GM20431 (cell line): Measurements from ENCODE around the gene MAMDC4.

Source experiments
- in situ Hi-C: fragments of 300-500 bp; cut with MseI, MboI; formaldehyde crosslinking; loops from one replicate; pipeline ENCODE4 v1.15.0; 2020; ENCODE audit warnings: low sequenced_read_pairs; ENCODE audit not compliant: unreplicated experiment

Gene MAMDC4

GRCh38 chr9:136848393-136849037 is 3.6 kb upstream of the MAMDC4 start:
- in situ Hi-C loops = no loop called here

DNA sequence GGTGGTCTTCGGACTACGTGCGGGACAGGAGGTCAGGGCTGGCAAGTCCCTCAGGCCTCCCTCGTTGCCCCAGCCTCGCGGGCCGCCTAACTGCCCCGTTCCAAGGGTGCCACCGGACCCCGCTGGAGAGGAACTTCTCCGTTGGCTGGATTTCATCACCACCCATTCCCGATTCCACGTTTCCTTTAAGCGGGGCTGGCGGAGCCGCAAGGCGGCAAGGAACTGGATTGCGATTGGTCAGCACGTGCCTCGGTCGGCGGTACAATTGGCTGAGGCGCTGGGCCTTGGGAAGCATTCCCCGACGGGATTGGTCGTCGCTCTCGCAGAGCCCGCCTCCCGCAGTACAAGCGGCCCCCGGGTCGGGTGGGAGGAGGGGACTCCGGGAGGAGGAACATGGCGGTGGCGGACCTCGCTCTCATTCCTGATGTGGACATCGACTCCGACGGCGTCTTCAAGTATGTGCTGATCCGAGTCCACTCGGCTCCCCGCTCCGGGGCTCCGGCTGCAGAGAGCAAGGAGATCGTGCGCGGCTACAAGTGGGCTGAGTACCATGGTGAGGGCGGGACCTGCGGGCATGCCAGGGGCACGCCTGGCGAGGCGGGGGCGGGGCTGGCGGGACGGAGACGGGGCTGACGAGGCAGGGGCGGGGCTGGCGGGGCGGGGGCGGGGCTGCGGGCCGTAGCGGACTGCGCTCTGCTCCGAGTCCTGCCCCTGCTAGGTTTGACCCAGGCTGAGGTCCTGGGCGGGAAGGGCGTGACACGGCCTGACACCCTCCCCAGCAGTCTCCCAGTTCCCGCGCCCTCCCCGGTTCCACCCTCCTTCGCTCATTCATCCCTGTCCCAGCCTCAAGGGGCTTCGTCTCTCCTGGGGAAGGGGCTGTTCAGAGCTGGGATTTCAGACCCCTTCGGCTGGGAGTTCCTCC is 2.8 kb upstream of the MAMDC4 start, which contains the start of gene PHPT1:
PHPT1 (plus strand) TSS at position 372 of the 922 bp plus-strand sequence; CDS start at position 394, 22 bp downstream.
- in situ Hi-C loops = no loop called here

- in situ Hi-C loops = no loop called here
Measured at GRCh38 chr9:136849960-136850865, 1.9 kb upstream of the MAMDC4 start.

DNA sequence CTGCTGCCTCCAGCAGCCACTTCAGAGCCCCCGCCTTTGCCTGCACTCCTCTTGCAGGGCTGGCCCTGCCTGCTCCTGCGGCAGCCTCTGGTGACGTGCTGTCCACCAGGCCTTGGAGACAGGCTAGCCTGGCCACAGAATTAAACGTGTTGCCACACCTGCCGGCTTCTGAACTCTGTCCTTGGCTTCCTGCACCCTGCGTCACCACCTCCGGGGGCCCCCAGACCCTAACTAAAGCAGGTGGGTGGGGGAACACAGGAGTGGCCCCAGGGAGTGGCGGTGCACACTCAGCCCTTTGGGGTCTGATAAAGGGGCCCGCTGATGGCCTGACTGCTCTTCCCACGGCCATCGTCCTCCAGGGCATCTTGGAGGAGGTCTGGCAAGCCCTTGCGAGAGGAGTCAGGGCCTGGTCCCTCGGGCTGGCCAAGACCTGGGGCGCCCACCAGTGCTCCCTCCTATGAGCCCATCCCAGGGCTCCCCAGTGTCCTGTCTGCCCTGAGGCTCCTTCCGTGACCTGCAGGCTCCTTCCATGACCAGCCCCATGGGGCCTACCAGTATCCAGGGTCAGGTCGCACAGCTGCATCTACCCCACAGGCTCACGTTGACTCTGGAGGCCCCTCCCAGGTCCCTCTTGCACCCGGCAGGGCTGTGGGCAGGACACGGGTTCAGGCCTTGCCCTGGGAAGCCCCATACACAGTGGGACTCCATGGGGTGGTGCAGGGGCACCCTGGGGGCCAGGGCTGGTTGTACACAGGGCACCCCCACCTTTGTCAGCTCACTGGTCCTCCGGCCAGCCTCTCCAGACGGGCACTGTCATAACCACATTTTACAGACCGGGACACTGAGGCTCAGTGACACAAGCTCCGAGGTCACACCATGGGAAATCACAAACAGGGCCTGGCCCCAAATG is 1.0 kb upstream of the MAMDC4 start:
- in situ Hi-C loops = no loop called here

GRCh38 chr9:136852664-136853595 is 784 bp downstream of the MAMDC4 start:
- in situ Hi-C loops = no loop called here

DNA sequence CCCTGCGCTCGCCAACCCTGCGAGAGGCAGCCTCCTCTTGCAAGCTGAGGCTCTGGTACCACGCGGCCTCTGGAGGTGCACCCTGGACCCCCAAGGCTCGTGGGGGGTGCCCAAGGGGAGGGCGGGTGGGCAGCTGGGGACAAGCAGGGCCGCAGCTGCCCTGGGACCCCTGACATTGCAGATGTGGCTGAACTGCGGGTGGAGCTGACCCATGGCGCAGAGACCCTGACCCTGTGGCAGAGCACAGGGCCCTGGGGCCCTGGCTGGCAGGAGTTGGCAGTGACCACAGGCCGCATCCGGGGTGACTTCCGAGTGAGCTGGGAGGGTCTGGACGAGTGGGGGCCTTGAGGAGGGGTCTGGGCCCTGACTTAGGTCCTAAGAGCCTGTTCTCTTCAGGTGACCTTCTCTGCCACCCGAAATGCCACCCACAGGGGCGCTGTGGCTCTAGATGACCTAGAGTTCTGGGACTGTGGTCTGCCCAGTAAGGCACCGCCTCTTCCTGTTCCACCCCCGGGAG is 1.5 kb downstream of the MAMDC4 start:
- in situ Hi-C loops = no loop called here

DNA sequence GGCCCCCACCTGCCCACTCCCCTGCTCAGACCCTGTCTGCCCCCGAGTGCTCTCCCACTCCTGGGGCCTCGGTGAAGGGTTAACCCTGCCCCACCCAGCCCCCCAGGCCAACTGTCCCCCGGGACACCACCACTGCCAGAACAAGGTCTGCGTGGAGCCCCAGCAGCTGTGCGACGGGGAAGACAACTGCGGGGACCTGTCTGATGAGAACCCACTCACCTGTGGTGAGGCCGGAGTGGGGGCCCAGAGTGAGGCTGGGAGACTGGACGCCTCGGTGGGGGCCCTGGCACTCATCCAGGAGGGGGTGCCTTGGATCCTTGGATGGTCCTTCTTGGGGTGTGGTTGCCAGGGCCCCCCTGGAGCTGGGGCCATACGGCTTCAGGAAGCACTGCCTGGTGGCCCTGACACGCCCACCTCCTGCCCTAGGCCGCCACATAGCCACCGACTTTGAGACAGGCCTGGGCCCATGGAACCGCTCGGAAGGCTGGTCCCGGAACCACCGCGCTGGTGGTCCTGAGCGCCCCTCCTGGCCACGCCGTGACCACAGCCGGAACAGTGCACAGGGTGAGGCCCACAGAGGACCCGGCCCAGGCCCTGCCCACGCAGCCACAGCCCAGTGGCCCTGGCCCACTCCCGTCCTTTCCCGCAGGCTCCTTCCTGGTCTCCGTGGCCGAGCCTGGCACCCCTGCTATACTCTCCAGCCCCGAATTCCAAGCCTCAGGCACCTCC is 2.1 kb downstream of the MAMDC4 start:
- in situ Hi-C loops = no loop called here

GRCh38 chr9:136854842-136855460 is 2.8 kb downstream of the MAMDC4 start:
- in situ Hi-C loops = no loop called here

- in situ Hi-C loops = no loop called here
Measured at GRCh38 chr9:136855461-136856078, 3.4 kb downstream of the MAMDC4 start.

DNA sequence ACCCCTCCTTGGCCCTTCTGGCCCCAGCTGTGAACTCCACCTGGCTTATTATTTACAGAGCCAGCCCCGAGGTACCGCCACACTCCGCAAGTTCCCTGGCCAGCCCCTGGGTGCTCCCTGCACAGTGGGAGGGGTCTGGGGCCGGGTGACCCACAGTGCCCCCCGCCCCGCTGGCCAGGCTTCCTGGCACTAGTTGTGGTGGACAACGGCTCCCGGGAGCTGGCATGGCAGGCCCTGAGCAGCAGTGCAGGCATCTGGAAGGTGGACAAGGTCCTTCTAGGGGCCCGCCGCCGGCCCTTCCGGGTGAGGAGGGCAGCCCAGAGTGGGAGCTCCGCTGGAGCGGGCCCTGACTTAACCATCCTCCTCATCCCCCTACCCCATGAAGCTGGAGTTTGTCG is 3.9 kb downstream of the MAMDC4 start:
- in situ Hi-C loops = no loop called here

- in situ Hi-C loops = no loop called here
Measured at GRCh38 chr9:136856541-136857141, 4.5 kb downstream of the MAMDC4 start.

DNA sequence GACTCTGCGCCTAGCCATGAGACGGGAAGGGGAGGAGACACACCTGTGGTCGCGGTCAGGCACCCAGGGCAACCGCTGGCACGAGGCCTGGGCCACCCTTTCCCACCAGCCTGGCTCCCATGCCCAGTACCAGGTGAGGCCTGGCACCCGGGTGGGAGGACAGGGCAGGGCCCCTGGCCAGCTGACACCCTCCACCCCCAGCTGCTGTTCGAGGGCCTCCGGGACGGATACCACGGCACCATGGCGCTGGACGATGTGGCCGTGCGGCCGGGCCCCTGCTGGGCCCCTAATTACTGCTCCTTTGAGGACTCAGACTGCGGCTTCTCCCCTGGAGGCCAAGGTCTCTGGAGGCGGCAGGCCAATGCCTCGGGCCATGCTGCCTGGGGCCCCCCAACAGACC is 5.0 kb downstream of the MAMDC4 start:
- in situ Hi-C loops = no loop called here

DNA sequence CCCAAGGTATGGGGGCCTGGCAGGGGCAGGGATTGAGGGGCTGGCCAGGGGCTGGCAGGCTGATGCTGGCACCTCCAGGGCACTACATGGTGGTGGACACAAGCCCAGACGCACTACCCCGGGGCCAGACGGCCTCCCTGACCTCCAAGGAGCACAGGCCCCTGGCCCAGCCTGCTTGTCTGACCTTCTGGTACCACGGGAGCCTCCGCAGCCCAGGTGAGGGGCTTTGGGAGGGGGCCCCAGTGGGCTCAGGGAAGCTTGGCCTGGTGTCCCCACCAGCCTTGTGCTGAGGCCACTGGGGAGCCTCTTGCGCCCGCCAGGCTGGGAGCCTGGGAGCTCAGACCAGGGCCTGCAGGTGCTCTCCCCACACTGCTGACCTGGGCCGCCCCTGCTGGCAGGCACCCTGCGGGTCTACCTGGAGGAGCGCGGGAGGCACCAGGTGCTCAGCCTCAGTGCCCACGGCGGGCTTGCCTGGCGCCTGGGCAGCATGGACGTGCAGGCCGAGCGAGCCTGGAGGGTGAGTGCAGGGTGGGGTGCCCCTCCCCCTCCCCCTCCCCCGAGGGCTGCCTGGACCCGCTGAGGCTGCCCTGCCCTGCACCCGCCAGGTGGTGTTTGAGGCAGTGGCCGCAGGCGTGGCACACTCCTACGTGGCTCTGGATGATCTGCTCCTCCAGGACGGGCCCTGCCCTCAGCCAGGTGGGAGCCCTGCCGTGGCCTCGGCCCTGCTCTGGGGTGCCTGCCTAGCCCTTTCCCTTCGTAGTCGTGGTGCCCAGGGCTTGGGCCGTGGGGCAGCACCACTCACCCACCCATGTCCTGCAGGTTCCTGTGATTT is 5.7 kb downstream of the MAMDC4 start:
- in situ Hi-C loops = no loop called here

GRCh38 chr9:136858452-136858843 is 6.3 kb downstream of the MAMDC4 start:
- in situ Hi-C loops = no loop called here
